ENCODE results near the gene SORBS2. TPM values are rescaled to one million over a fixed set of nuclear protein-coding genes. Genes with fewer than 3 reads are reported as not detected.

SORBS2 gene
- total RNA-seq, 1 donor from 2014 or later, result 20.0 TPM

- Mint-ChIP-seq H3K36me3 (ENCODE audit: low read depth, unreplicated experiment) (no peaks in the 10 kb centered on the region), H3K4me1 (ENCODE audit: unreplicated experiment) (no peaks in the 10 kb centered on the region), H3K27ac (ENCODE audit: unreplicated experiment) (no peak overlapping the region), H3K9me3 (ENCODE audit: unreplicated experiment) (no peaks in the 10 kb centered on the region), H3K27me3 (ENCODE audit: unreplicated experiment) (peaks cover 4% of the 10 kb centered on the region), H3K4me3 (ENCODE audit: unreplicated experiment) (no peak overlapping the region)
- no peak for TF ChIP-seq CTCF (IDR thresholded peaks at IDR 0.05; ENCODE audit: unreplicated experiment)
- DNase-seq (ENCODE audit: low spot score), result no peak
These were observed 77.1 kb downstream of the SORBS2 start for GRCh38 chr4:185734930-185735329.

GRCh38 chr4:185734214-185734613 is 77.8 kb downstream of the SORBS2 start:
- Mint-ChIP-seq H3K27ac (ENCODE audit: unreplicated experiment) (no peak overlapping the region), H3K4me1 (ENCODE audit: unreplicated experiment) (no peaks in the 10 kb centered on the region), H3K4me3 (ENCODE audit: unreplicated experiment) (no peak overlapping the region), H3K36me3 (ENCODE audit: low read depth, unreplicated experiment) (no peaks in the 10 kb centered on the region), H3K9me3 (ENCODE audit: unreplicated experiment) (no peaks in the 10 kb centered on the region), H3K27me3 (ENCODE audit: unreplicated experiment) (peaks cover 4% of the 10 kb centered on the region)
- TF ChIP-seq CTCF (IDR thresholded peaks at IDR 0.05; ENCODE audit: unreplicated experiment), result no peak
- DNase-seq (ENCODE audit: low spot score), result no peak

GRCh38 chr4:185730849-185731608 is 81.0 kb downstream of the SORBS2 start:
- no peaks in the 10 kb centered on the region for H3K9me3 Mint-ChIP-seq (ENCODE audit: unreplicated experiment)

GRCh38 chr4:185730387-185730786 is 81.6 kb downstream of the SORBS2 start:
- Mint-ChIP-seq H3K27me3 (ENCODE audit: unreplicated experiment) (peaks cover 2% of the 10 kb centered on the region), H3K36me3 (ENCODE audit: low read depth, unreplicated experiment) (no peaks in the 10 kb centered on the region), H3K4me1 (ENCODE audit: unreplicated experiment) (no peaks in the 10 kb centered on the region), H3K4me3 (ENCODE audit: unreplicated experiment) (no peak overlapping the region), H3K27ac (ENCODE audit: unreplicated experiment) (no peak overlapping the region), H3K9me3 (ENCODE audit: unreplicated experiment) (no peaks in the 10 kb centered on the region)
- peak; percentile 7 for DNase-seq (ENCODE audit: low spot score)
- TF ChIP-seq CTCF (IDR thresholded peaks at IDR 0.05; ENCODE audit: unreplicated experiment), result no peak

More at GRCh38 chr4:185730849-185731608, 81.0 kb downstream of the SORBS2 start:
- no peaks in the 10 kb centered on the region for H3K4me1 Mint-ChIP-seq (ENCODE audit: unreplicated experiment)
- H3K4me3 Mint-ChIP-seq (ENCODE audit: unreplicated experiment), result no peak overlapping the region
- DNase-seq (ENCODE audit: low spot score), result no peak
- no peak overlapping the region for H3K27ac Mint-ChIP-seq (ENCODE audit: unreplicated experiment)
- TF ChIP-seq CTCF (IDR thresholded peaks at IDR 0.05; ENCODE audit: unreplicated experiment), result no peak
- peaks cover 2% of the 10 kb centered on the region for H3K27me3 Mint-ChIP-seq (ENCODE audit: unreplicated experiment)
- no peaks in the 10 kb centered on the region for H3K36me3 Mint-ChIP-seq (ENCODE audit: low read depth, unreplicated experiment)

- Mint-ChIP-seq H3K9me3 (ENCODE audit: unreplicated experiment) (no peaks in the 10 kb centered on the region), H3K4me3 (ENCODE audit: unreplicated experiment) (no peak overlapping the region), H3K36me3 (ENCODE audit: low read depth, unreplicated experiment) (no peaks in the 10 kb centered on the region), H3K4me1 (ENCODE audit: unreplicated experiment) (no peaks in the 10 kb centered on the region), H3K27ac (ENCODE audit: unreplicated experiment) (no peak overlapping the region), H3K27me3 (ENCODE audit: unreplicated experiment) (no peaks in the 10 kb centered on the region)
- DNase-seq (ENCODE audit: low spot score), result no peak
- TF ChIP-seq CTCF (IDR thresholded peaks at IDR 0.05; ENCODE audit: unreplicated experiment), result no peak
These were observed 82.6 kb downstream of the SORBS2 start for GRCh38 chr4:185729391-185729804.

All from endothelial cell (in vitro differentiated cells).